K562 (cell line): ENCODE data around the gene FA2H. TPM values are rescaled to one million over a fixed set of nuclear protein-coding genes. Genes with fewer than 3 reads are reported as not detected.

Experiments
- ATAC-seq: fragments of 200-7000 bp; cut with Tn5 transposase; 3 replicates; pipeline ENCODE4 v1.9.1; 2020; ENCODE audit warnings: moderate library complexity
- BruUV-seq: library from RNA; stranded (reverse); fragments of 400-500 nt; replicated peaks from 2 replicates; lab custom pipeline; 2021; lab: Mats Ljungman, UMichigan
- CTCF ChIA-PET: fragments of 300-600 bp; formaldehyde crosslinking; extraction: SDS; loops from one replicate; lab custom pipeline; 2021; ENCODE audit warnings: low intra/inter-chr PET ratio; lab: Yijun Ruan, JAX
- POLR2A ChIA-PET: fragments of 300-600, 350-650 bp; sonication (Branson Sonifier 250); formaldehyde crosslinking; extraction: SDS; loops from one replicate; lab custom pipeline; 2021; ENCODE audit warnings: antibody characterized with exemption, inconsistent platforms; lab: Yijun Ruan, JAX
- DNase-seq, 4 experiments: peaks; one replicate each; pipeline versions ENCODE4 v3.0.0 to v3.0.0-alpha.2; 2011 to 2018; ENCODE audit warnings: low spot score in 3 of 4, mixed read lengths in 3 of 4; ENCODE audit errors: extremely low read depth in 1 of 4
- FAIRE-seq: peaks from 2 replicates; lab custom pipeline; 2011; peaks lifted over from hg19 to GRCh38; lab: Jason Lieb, UNC
- H2AFZ ChIP-seq: 2 replicates; pipeline ENCODE4 v1.6.0; 2011; ENCODE audit warnings: low read depth, low read length, control low read depth, inconsistent platforms
- H3K27ac ChIP-seq: fragments of 200-600 bp; 3 replicates; pipeline ENCODE4 v1.8.0; 2011; ENCODE audit warnings: low read depth, mild to moderate bottlenecking, control low read depth, inconsistent platforms, low read length, moderate library complexity, mixed read lengths; ENCODE audit errors: extremely low read depth
- H3K27me3 ChIP-seq, 2 experiments: fragments of 300-600 bp in 1 of 2; 2 replicates in 1 of 2; 3 replicates in 1 of 2; pipeline versions ENCODE4 v1.6.0 to v1.8.0; 2011; ENCODE audit warnings: inconsistent platforms in 2 of 2, low read length in 2 of 2, mild to moderate bottlenecking in 1 of 2, mixed read lengths in 1 of 2, moderate library complexity in 1 of 2; ENCODE audit not compliant: control insufficient read depth in 2 of 2, insufficient read depth in 2 of 2
- H3K36me3 ChIP-seq: fragments of 300-600 bp; 3 replicates; pipeline ENCODE4 v1.8.0; 2011; ENCODE audit warnings: mild to moderate bottlenecking, low read length, inconsistent platforms; ENCODE audit not compliant: control insufficient read depth, insufficient read depth
- H3K4me1 ChIP-seq, 2 experiments: fragments of 200-600 bp in 1 of 2; replicated peaks in 1 of 2; 2 replicates in 1 of 2; 3 replicates in 1 of 2; pipeline versions ENCODE4 v1.5.1 to v1.8.0; 2011; ENCODE audit warnings: inconsistent platforms in 2 of 2, low read length in 2 of 2, mild to moderate bottlenecking in 1 of 2, mixed read lengths in 1 of 2, moderate library complexity in 1 of 2; ENCODE audit not compliant: control insufficient read depth in 2 of 2, insufficient read depth in 2 of 2
- H3K4me2 ChIP-seq: 2 replicates; pipeline ENCODE4 v1.6.1; 2011; ENCODE audit warnings: low read length, control low read depth, inconsistent platforms, mixed read lengths; ENCODE audit not compliant: insufficient read depth
- H3K4me3 ChIP-seq: fragments of 200-600 bp; sonication (generic), shearing (Covaris generic); 2 replicates; pipeline ENCODE4 v1.5.1; 2016; ENCODE audit warnings: control low read depth, inconsistent platforms
- H3K79me2 ChIP-seq: fragments of 200-600 bp; 3 replicates; pipeline ENCODE4 v1.8.0; 2011; ENCODE audit warnings: low read length, inconsistent platforms; ENCODE audit not compliant: control insufficient read depth, insufficient read depth
- H3K9ac ChIP-seq, 2 experiments: 2 replicates each; pipeline versions ENCODE4 v1.6.0 to v1.6.1; 2011; ENCODE audit warnings: low read depth in 2 of 2, low read length in 2 of 2, control low read depth in 1 of 2, inconsistent platforms in 1 of 2, mild to moderate bottlenecking in 1 of 2, mixed read lengths in 1 of 2; ENCODE audit not compliant: insufficient read depth in 1 of 2
- H3K9me1 ChIP-seq: one replicate; pipeline ENCODE4 v1.6.0; 2011; ENCODE audit warnings: inconsistent platforms, mild to moderate bottlenecking, low read length, moderate library complexity; ENCODE audit not compliant: control insufficient read depth, insufficient read depth
- H3K9me3 ChIP-seq: replicated peaks from 2 replicates; pipeline ENCODE4 v1.5.1; 2011; ENCODE audit warnings: low read depth, low read length, inconsistent platforms; ENCODE audit not compliant: control insufficient read depth, insufficient read depth
- H4K20me1 ChIP-seq: replicated peaks from 2 replicates; pipeline ENCODE4 v1.6.1; 2011; ENCODE audit warnings: low read length, inconsistent platforms, mixed read lengths; ENCODE audit not compliant: control insufficient read depth, insufficient read depth
- ATF6 ChIP-seq: sonication (generic); formaldehyde crosslinking; IDR thresholded peaks from 2 replicates; pipeline ENCODE4 v1.4.0; 2020; ENCODE audit warnings: mild to moderate bottlenecking, missing genetic modification reagents
- CEBPB ChIP-seq: fragments of 450-650 bp; IDR thresholded peaks from 2 replicates; pipeline ENCODE4 v1.6.1; 2016; ENCODE audit warnings: missing genetic modification characterization, missing compliant biosample characterization
- CHCHD3 ChIP-seq: fragments of 250-450 bp; sonication (Bioruptor Pico); IDR thresholded peaks from 2 replicates; pipeline ENCODE4 v2.1.2; 2022; ENCODE audit warnings: mild to moderate bottlenecking
- FUS ChIP-seq: fragments of 200-400 bp; formaldehyde crosslinking; optimal IDR thresholded peaks from 2 replicates; pipeline ENCODE3; 2017; ENCODE audit warnings: low read depth, low read length
- GATA2 ChIP-seq: sonication (generic); formaldehyde crosslinking; IDR thresholded peaks from 2 replicates; pipeline ENCODE4 v1.4.0; 2020; ENCODE audit warnings: mild to moderate bottlenecking, missing genetic modification reagents
- JUN ChIP-seq, 2 experiments: sonication (generic) in 1 of 2; formaldehyde crosslinking in 1 of 2; IDR thresholded peaks; 2 replicates each; pipeline versions ENCODE4 v1.6.1 to v1.8.0; 2012 to 2022; ENCODE audit warnings: borderline replicate concordance in 2 of 2, mild to moderate bottlenecking in 2 of 2, improper control_type of control experiment in 1 of 2, low read depth in 1 of 2, low read length in 1 of 2, missing genetic modification reagents in 1 of 2
- MEIS2 ChIP-seq: fragments of 450-650 bp; IDR thresholded peaks from 2 replicates; pipeline ENCODE4 v1.6.1; 2014; ENCODE audit warnings: mild to moderate bottlenecking; ENCODE audit not compliant: partially characterized antibody
- TSC22D4 ChIP-seq: fragments of 450-650 bp; IDR thresholded peaks from 2 replicates; pipeline ENCODE4 v1.6.1; 2016; ENCODE audit warnings: missing genetic modification characterization, missing biosample characterization, control low read depth
- U2AF2 ChIP-seq: fragments of 200-400 bp; formaldehyde crosslinking; optimal IDR thresholded peaks from 2 replicates; pipeline ENCODE3; 2017; ENCODE audit warnings: low read depth, mild to moderate bottlenecking, low read length
- ZZZ3 ChIP-seq: fragments of 450-650 bp; IDR thresholded peaks from 2 replicates; pipeline ENCODE4 v1.6.1; 2016; ENCODE audit warnings: antibody characterized with exemption, mild to moderate bottlenecking, moderate library complexity
- WGBS: fragments of 100-300 bp; shearing (Covaris generic); methylation state at CpG from one replicate; pipeline ENCODE4 v1.1.6; 2016; ENCODE audit warnings: low coverage, mixed read lengths; ENCODE audit not compliant: insufficient coverage; ENCODE audit errors: missing lambda C conversion rate; 5-methylcytosine and 5-hydroxymethylcytosine counted together
- in situ Hi-C: fragments of 300-500 bp; cut with MboI; formaldehyde crosslinking; loops from 4 replicates; pipeline ENCODE4 v1.15.0; 2018; ENCODE audit warnings: inconsistent platforms, mixed read lengths
- intact Hi-C: fragments of 100-400 bp; cut with micrococcal nuclease; formaldehyde crosslinking; loops from 2 replicates; pipeline ENCODE4 v1.14.2; 2022
- polyA plus RNA-seq, 8 experiments: library from polyadenylated mRNA; depleted of rRNA in 4 of 8; stranded (reverse) in 5 of 8; unstranded in 3 of 8; fragments of >200 nt; fragmentation: Nextera tagmentation in 2 of 8; fragmentation: Illumina TruSeq in 1 of 8; extraction: Ambion mirVana in 2 of 8; extraction: Trizol in 1 of 8; gene quantifications; 2 replicates each; pipeline versions ENCODE4 v1.2.1 to v1.2.3, GENCODE V29; 2011 to 2014; ENCODE audit warnings: inconsistent platforms in 1 of 8, missing spikeins in 1 of 8
- total RNA-seq, 7 experiments: library from RNA; depleted of rRNA in 6 of 7; stranded (reverse); fragments of >200 nt in 6 of 7; fragmentation: Illumina TruSeq in 2 of 7; extraction: Trizol in 2 of 7; gene quantifications; 2 replicates each; pipeline versions ENCODE4 v1.2.1 to v1.2.3, GENCODE V29; 2011 to 2021; ENCODE audit warnings: low replicate concordance in 1 of 7

Gene FA2H
- total and polyA plus RNA-seq, 9 of the 15 experiments (the other 6 are each of a cell fraction or from before 2014, with no cell fraction given) = not detected

DNA sequence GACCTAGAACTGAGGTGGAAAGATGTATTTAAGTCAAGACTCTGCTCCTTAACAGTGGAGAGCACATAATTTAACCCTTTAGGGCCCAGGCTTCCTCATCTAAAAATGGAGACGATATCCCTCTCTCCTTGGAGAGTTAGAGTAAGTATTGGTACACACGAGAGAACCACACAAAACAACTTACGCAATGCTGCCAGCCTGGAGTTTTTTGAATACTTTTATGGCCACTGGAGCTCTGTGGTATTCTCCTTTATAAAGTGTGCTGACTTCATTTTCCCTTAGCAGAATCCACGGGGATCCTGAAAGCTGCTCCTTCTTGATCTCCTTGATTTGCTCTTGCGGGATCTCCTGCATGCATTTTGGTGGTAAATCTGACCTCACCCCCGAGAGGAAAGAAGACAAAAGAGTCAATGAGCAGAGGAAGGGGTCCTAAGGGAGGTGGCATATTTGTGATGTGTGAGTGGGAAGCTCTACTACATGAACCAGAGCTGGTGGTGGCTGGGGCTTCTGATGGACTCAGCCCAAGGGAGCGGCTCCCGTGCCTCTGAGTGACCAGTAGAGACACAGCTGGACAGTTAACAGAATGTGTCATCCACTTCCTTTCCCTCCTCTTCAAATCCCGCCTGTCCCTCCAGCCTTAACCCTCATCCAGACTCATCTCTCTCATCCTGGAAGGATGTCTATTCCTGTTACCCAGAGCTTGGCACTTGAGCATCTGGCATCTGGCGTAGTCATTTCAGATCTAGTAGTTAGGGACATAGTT is 83.3 kb downstream of the FA2H start:
- H3K4me1 ChIP-seq = no peaks in the 10 kb centered on the region; a peak in 1 of 5 replicates
- in situ Hi-C loops = no loop called here
- ATAC-seq = no peak
- H3K36me3 ChIP-seq = no peaks in the 10 kb centered on the region
- peak overlapping the region; percentile 14; the same call in 1 of the 2 replicates for H2AFZ ChIP-seq
- H3K9ac ChIP-seq = no peak overlapping the region
- H3K9me1 ChIP-seq = no peaks in the 10 kb centered on the region
- no peak for DNase-seq
- H3K9me3 ChIP-seq = no peaks in the 10 kb centered on the region
- H3K79me2 ChIP-seq = no peaks in the 10 kb centered on the region
- TF ChIP-seq MEIS2 (no peak), CEBPB (tag) (peak; percentile 24; the same call in 1 of the 2 replicates)
- TF ChIP-seq, all 486 proteins: peak for 1
- POLR2A ChIA-PET = interaction anchor here (0.6 to 2.6 kb wide), 4 partner anchors 12 to 36 kb away, joined by 3 to 19 read pairs (median 6); partner anchors contain the start of gene RFWD3
- H3K4me2 ChIP-seq = no peak overlapping the region
- CTCF ChIA-PET = no interaction called here
- H3K27me3 ChIP-seq = no peaks in the 10 kb centered on the region
- no peak overlapping the region for H3K4me3 ChIP-seq
- WGBS = 39% methylated on average over 10 of the region's 10 CpGs
- H4K20me1 ChIP-seq = no peaks in the 10 kb centered on the region
- BruUV-seq = no TSS peak
- FAIRE-seq = no peak
- intact Hi-C loops = no loop called here
- H3K27ac ChIP-seq = no peak overlapping the region

GRCh38 chr16:74682556-74682955 is 92.1 kb downstream of the FA2H start:
- POLR2A ChIA-PET = no interaction called here
- Histone ChIP-seq H3K27me3 (peaks cover 0 to 5% of the 10 kb centered on the region in 2 experiments; a peak in 2 of 5 replicates), H3K9me3 (no peaks in the 10 kb centered on the region), H3K9ac (peak overlapping the region in 1 of 2 experiments; percentile 74; a peak in 1 of 4 replicates), H3K4me2 (no peak overlapping the region), H3K4me1 (peaks cover 0 to 6% of the 10 kb centered on the region in 2 experiments; a peak in 1 of 5 replicates), H3K27ac (no peak overlapping the region), H2AFZ (no peak overlapping the region), H3K4me3 (no peak overlapping the region), H3K36me3 (no peaks in the 10 kb centered on the region), H3K79me2 (no peaks in the 10 kb centered on the region), H3K9me1 (no peaks in the 10 kb centered on the region), H4K20me1 (no peaks in the 10 kb centered on the region)
- 43% methylated on average over 11 of the region's 11 CpGs for WGBS
- ATAC-seq = no peak; the same call in 2 of the 3 replicates
- CTCF ChIA-PET = no interaction called here
- in situ Hi-C loops (no loop called here), intact Hi-C loops (no loop called here)
- DNase-seq = no peak
- FAIRE-seq = no peak
- no TSS peak for BruUV-seq
- TF ChIP-seq ATF6 (CRISPR knock-in tag) (no peak), FUS (no peak), U2AF2 (no peak), ZZZ3 (no peak), CHCHD3 (CRISPR knock-in tag) (no peak), GATA2 (no peak), JUN (IDR thresholded peaks at IDR 0.05; ENCODE audit: borderline replicate concordance, low read depth, low read length) (no peak), JUN (CRISPR knock-in tag; IDR thresholded peaks at IDR 0.05; ENCODE audit: borderline replicate concordance) (no peak), TSC22D4 (tag) (no peak)
